HG03575 (cell line): ENCODE data around the gene SRMS.

ENCODE experiments used
- ATAC-seq: cut with Tn5 transposase; IDR thresholded peaks from one replicate; pipeline ENCODE4 v1.9.1; 2021; ENCODE audit not compliant: unreplicated experiment, insufficient number of reproducible peaks, low FRiP score; ENCODE audit errors: extremely low read depth

Gene SRMS

GRCh38 chr20:63531686-63532448, 15.7 kb downstream of the SRMS start:
- ATAC-seq, result no peak

GRCh38 chr20:63530788-63531160, 16.8 kb downstream of the SRMS start:
- ATAC-seq, result no peak

GRCh38 chr20:63529861-63530787, 17.4 kb downstream of the SRMS start:
- ATAC-seq, result no peak

- no peak for ATAC-seq
Observed at GRCh38 chr20:63529180-63529860, 18.2 kb downstream of the SRMS start.

GRCh38 chr20:63527184-63527583, 20.4 kb downstream of the SRMS start:
- ATAC-seq, result no peak

GRCh38 chr20:63525971-63526370, 21.6 kb downstream of the SRMS start:
- no peak for ATAC-seq

GRCh38 chr20:63525185-63525584, 22.4 kb downstream of the SRMS start:
- no peak for ATAC-seq

- ATAC-seq, result no peak
Observed at GRCh38 chr20:63522981-63523611, 24.5 kb downstream of the SRMS start.

- ATAC-seq, result no peak
Observed at GRCh38 chr20:63522091-63522868, 25.3 kb downstream of the SRMS start.

- no peak for ATAC-seq
Observed at GRCh38 chr20:63521602-63522001, 25.9 kb downstream of the SRMS start.

GRCh38 chr20:63520934-63521601, 26.5 kb downstream of the SRMS start:
- ATAC-seq, result no peak

- no peak for ATAC-seq
Observed at GRCh38 chr20:63520504-63520933, 27.0 kb downstream of the SRMS start, which contains the start of gene PPDPF. Gene PPDPF (plus strand): TSS chr20:63520765. CDS start chr20:63521309, 544 bp downstream.

GRCh38 chr20:63519668-63520503, 27.7 kb downstream of the SRMS start:
- no peak for ATAC-seq

- ATAC-seq, result no peak
Observed at GRCh38 chr20:63518946-63519667, 28.4 kb downstream of the SRMS start.

- no peak for ATAC-seq
Observed at GRCh38 chr20:63518351-63518861, 29.1 kb downstream of the SRMS start.
